Measurements from ENCODE around the gene HBS1L. TPM values are rescaled to one million over a fixed set of nuclear protein-coding genes. Genes with fewer than 3 reads are reported as not detected.
A peak's percentile ranks its signal among the peaks of the same experiment; 100 is the strongest.

The HBS1L gene
- total and polyA plus RNA-seq, 2 of the 4 experiments (the other 2 are of a cell fraction): 45.1 to 120 TPM

- H2BK120ac ChIP-seq (ENCODE audit: low read depth, low read length): peak overlapping the region; percentile 37
- peak overlapping the region; percentile 84 for H2AK5ac ChIP-seq (ENCODE audit: low read depth, low read length)
- intact Hi-C loops (cut with micrococcal nuclease) (no loop called here), dilution Hi-C loops (cut with HindIII; ENCODE audit: low sequenced_read_pairs, unreplicated experiment) (no loop called here), in situ Hi-C loops (cut with MboI; ENCODE audit: low sequenced_read_pairs) (no loop called here)
- H3K56ac ChIP-seq (ENCODE audit: extremely low read depth, insufficient read depth, low read length): no peak overlapping the region
- H3K14ac ChIP-seq (replicated peaks; ENCODE audit: low read depth, low read length): 0 out of 2 replicates have a peak overlapping the region, but pooled peaks have one; percentile 39
- H3K4me1 ChIP-seq (ENCODE audit: control insufficient read depth, insufficient read depth, low read length): peaks cover 18% of the 10 kb centered on the region
- H3K4me3 ChIP-seq (ENCODE audit: insufficient read depth, low read depth, low read length): no peak overlapping the region
- no CpG with 5 or more reads among the region's 5 CpGs for WGBS, 2 experiments (ENCODE audit: extremely low coverage in 2 of 2, insufficient read length in 1 of 2)
- H3K36me3 ChIP-seq (ENCODE audit: control insufficient read depth, insufficient read depth, low read length): no peaks in the 10 kb centered on the region
- CTCF ChIA-PET: interaction anchor here (1.0 to 1.4 kb wide), 2 partner anchors 56 to 783 kb away, joined by 3 to 5 read pairs; no protein-coding TSS in a partner anchor
- H3K23ac ChIP-seq (ENCODE audit: low read depth, low read length): no peak overlapping the region
- POLR2A ChIA-PET (ENCODE audit: unreplicated experiment): no interaction called here
- peak overlapping the region; percentile 50 for H3K18ac ChIP-seq (ENCODE audit: low read depth, low read length)
- peak overlapping the region; percentile 22 for H4K5ac ChIP-seq (ENCODE audit: low read depth, low read length)
- H2AFZ ChIP-seq (replicated peaks; ENCODE audit: low read length, poor library complexity): peak overlapping the region; percentile 70
- peak; percentile 72 for DNase-seq
- H4K91ac ChIP-seq (ENCODE audit: insufficient read depth, low read depth, low read length): peak overlapping the region; percentile 75
- no peaks in the 10 kb centered on the region for H3K9me3 ChIP-seq (ENCODE audit: control insufficient read depth, insufficient read depth, low read length)
- no peaks in the 10 kb centered on the region for H3K79me1 ChIP-seq (ENCODE audit: low read depth in 1 of 2, low read length in 2 of 2)
- H3K4me2 ChIP-seq (ENCODE audit: low read depth, low read length): no peak overlapping the region
- no peaks in the 10 kb centered on the region for H4K20me1 ChIP-seq (ENCODE audit: insufficient read depth, low read length)
- no peaks in the 10 kb centered on the region for H3K27me3 ChIP-seq (ENCODE audit: control insufficient read depth, insufficient read depth, low read length)
- H3K27ac ChIP-seq (ENCODE audit: insufficient read depth, low read length): no peak overlapping the region
- no peak overlapping the region for H3K9ac ChIP-seq (ENCODE audit: low read depth, low read length)
- peak overlapping the region; percentile 66 for H3K4ac ChIP-seq (ENCODE audit: low read depth, low read length)
- ATAC-seq (ENCODE audit: low read depth): no peak
- TF ChIP-seq USF2 (IDR thresholded peaks at IDR 0.05; ENCODE audit: low read depth, low read length): no peak
- 0 out of 4 replicates have a peak overlapping the region, but pooled peaks of 1 of the 2 experiments have one; percentile 16 for H4K8ac ChIP-seq (ENCODE audit: low read depth in 2 of 2, low read length in 2 of 2)
- no peak overlapping the region for H2BK5ac ChIP-seq (ENCODE audit: low read depth, low read length, poor library complexity, severe bottlenecking)
- peak overlapping the region; percentile 84; the same call in 1 of the 3 replicates for H2BK15ac ChIP-seq (ENCODE audit: low read depth, low read length)
- H3K9me1 ChIP-seq (ENCODE audit: insufficient read depth, low read length): peaks cover 11% of the 10 kb centered on the region
- no peak overlapping the region for H2AK9ac ChIP-seq (replicated peaks; ENCODE audit: low read depth, low read length, poor library complexity)
- no TSS peak for BruUV-seq (replicated peaks)
- H2BK20ac ChIP-seq (ENCODE audit: low read depth, low read length): peak overlapping the region; percentile 90
Measured at GRCh38 chr6:134938896-134939295, 115.7 kb downstream of the HBS1L start.

Measured in IMR-90 (cell line).